CD1c-positive myeloid dendritic cell (primary cell): ENCODE measurements around the gene RHBDD1.
"Not testable (repeated sequence)": the region's sequence is repeated elsewhere in the genome, so short reads cannot be mapped to it uniquely, and the experiment has no call there.

ENCODE experiments used
- DNase-seq: peaks from one replicate; pipeline ENCODE4 v3.0.0-alpha.2; 2016; ENCODE audit errors: extremely low spot score

The RHBDD1 gene

GRCh38 chr2:226843001-226843400 lies 7.1 kb downstream of the RHBDD1 start:
- not testable (repeated sequence) for DNase-seq

GRCh38 chr2:226845386-226846116 lies 9.7 kb downstream of the RHBDD1 start:
- DNase-seq: no peak

GRCh38 chr2:226847090-226847489 lies 11.2 kb downstream of the RHBDD1 start:
- no peak for DNase-seq

- DNase-seq: no peak
Observed at GRCh38 chr2:226847511-226847910, 11.7 kb downstream of the RHBDD1 start.

- DNase-seq: no peak
Observed at GRCh38 chr2:226849349-226849748, 13.5 kb downstream of the RHBDD1 start.

GRCh38 chr2:226850024-226850423 lies 14.2 kb downstream of the RHBDD1 start:
- no peak for DNase-seq

GRCh38 chr2:226855787-226856186 lies 19.9 kb downstream of the RHBDD1 start:
- DNase-seq: no peak

- no peak for DNase-seq
Observed at GRCh38 chr2:226860087-226860486, 24.2 kb downstream of the RHBDD1 start.

GRCh38 chr2:226862623-226863022 lies 26.8 kb downstream of the RHBDD1 start:
- no peak for DNase-seq

GRCh38 chr2:226865273-226865672 lies 29.4 kb downstream of the RHBDD1 start:
- no peak for DNase-seq

- DNase-seq: no peak
Observed at GRCh38 chr2:226865710-226866109, 29.9 kb downstream of the RHBDD1 start.

- no peak for DNase-seq
Observed at GRCh38 chr2:226868331-226869162, 32.7 kb downstream of the RHBDD1 start.

- no peak for DNase-seq
Observed at GRCh38 chr2:226869371-226869770, 33.5 kb downstream of the RHBDD1 start.

- no peak for DNase-seq
Observed at GRCh38 chr2:226873051-226873620, 37.3 kb downstream of the RHBDD1 start.

- DNase-seq: no peak
Observed at GRCh38 chr2:226873826-226874225, 38.0 kb downstream of the RHBDD1 start.

GRCh38 chr2:226874749-226875148 lies 38.9 kb downstream of the RHBDD1 start:
- no peak for DNase-seq

- DNase-seq: peak; percentile 60
Observed at GRCh38 chr2:226875438-226876225, 39.8 kb downstream of the RHBDD1 start.

GRCh38 chr2:226877491-226877890 lies 41.6 kb downstream of the RHBDD1 start:
- DNase-seq: no peak

- no peak for DNase-seq
Observed at GRCh38 chr2:226881287-226881686, 45.4 kb downstream of the RHBDD1 start.

GRCh38 chr2:226882606-226883005 lies 46.8 kb downstream of the RHBDD1 start:
- DNase-seq: no peak

GRCh38 chr2:226883296-226883795 lies 47.5 kb downstream of the RHBDD1 start:
- no peak for DNase-seq

GRCh38 chr2:226884166-226884565 lies 48.3 kb downstream of the RHBDD1 start:
- DNase-seq: no peak
